Panc1 (cell line): ENCODE measurements around the gene QSOX1. TPM values are rescaled to one million over a fixed set of nuclear protein-coding genes. Genes with fewer than 3 reads are reported as not detected.

ENCODE experiments used
- ATAC-seq: fragments of 200-7000 bp; cut with Tn5 transposase; 2 replicates; pipeline ENCODE4 v1.9.1; 2020; ENCODE audit warnings: mild to moderate bottlenecking, moderate library complexity
- BruUV-seq: library from RNA; stranded (reverse); fragments of 400-500 nt; replicated peaks from 2 replicates; lab custom pipeline; 2021; lab: Mats Ljungman, UMichigan
- CTCF ChIA-PET: fragments of 300-600 bp; sonication (Branson Sonifier 250); formaldehyde crosslinking; loops from one replicate; lab custom pipeline; 2022; ENCODE audit warnings: antibody characterized with exemption; lab: Charles Lee
- POLR2A ChIA-PET: fragments of 300-600 bp; sonication (Branson Sonifier 250); formaldehyde crosslinking; loops from one replicate; lab custom pipeline; 2022; ENCODE audit warnings: antibody characterized with exemption; lab: Charles Lee
- DNase-seq: peaks from one replicate; pipeline ENCODE4 v3.0.0-alpha.2; 2010; ENCODE audit warnings: low read depth, low spot score
- H3K27ac ChIP-seq: 2 replicates; pipeline ENCODE4 v1.5.1; 2011; ENCODE audit warnings: mild to moderate bottlenecking, low read length, inconsistent platforms
- H3K27me3 ChIP-seq: fragments of 200-500 bp; sonication (Bioruptor generic); 2 replicates; pipeline ENCODE4 v1.6.0; 2014; ENCODE audit warnings: low read length, inconsistent platforms; ENCODE audit not compliant: control insufficient read depth, insufficient read depth
- H3K36me3 ChIP-seq: fragments of 200-500 bp; sonication (Bioruptor generic); 2 replicates; pipeline ENCODE4 v1.5.1; 2014; ENCODE audit warnings: inconsistent platforms, mild to moderate bottlenecking, low read length, moderate library complexity; ENCODE audit not compliant: control insufficient read depth, insufficient read depth
- H3K4me1 ChIP-seq: 2 replicates; pipeline ENCODE4 v1.5.1; 2011; ENCODE audit warnings: inconsistent platforms, mild to moderate bottlenecking, low read length, moderate library complexity; ENCODE audit not compliant: control insufficient read depth, insufficient read depth
- H3K4me3 ChIP-seq, 2 experiments: 2 replicates each; pipeline ENCODE4 v1.5.1; 2011 to 2012; ENCODE audit warnings: low read depth in 2 of 2, low read length in 2 of 2, mild to moderate bottlenecking in 2 of 2, inconsistent platforms in 1 of 2, moderate library complexity in 1 of 2
- H3K9me3 ChIP-seq: fragments of 200-500 bp; sonication (Bioruptor generic); 2 replicates; pipeline ENCODE4 v1.5.1; 2014; ENCODE audit warnings: low read depth, mild to moderate bottlenecking, inconsistent platforms, low read length, moderate library complexity; ENCODE audit not compliant: control insufficient read depth, insufficient read depth
- POLR2AphosphoS5 ChIP-seq: IDR thresholded peaks from 2 replicates; pipeline ENCODE4 v1.6.1; 2012; ENCODE audit warnings: mild to moderate bottlenecking, low read depth, low read length, moderate library complexity
- SIN3A ChIP-seq: IDR thresholded peaks from 2 replicates; pipeline ENCODE4 v1.6.1; 2012; ENCODE audit warnings: low read depth, mild to moderate bottlenecking, low read length, moderate library complexity, borderline replicate concordance; ENCODE audit not compliant: insufficient read depth
- TCF7L2 ChIP-seq: IDR thresholded peaks from 2 replicates; pipeline ENCODE4 v1.6.1; 2011; ENCODE audit warnings: mild to moderate bottlenecking, low read depth, low read length, inconsistent platforms
- in situ Hi-C: cut with HindIII; loops from 2 replicates; pipeline ENCODE4 v1.10.0; 2016; ENCODE audit warnings: low sequenced_read_pairs, low pct_unique_long_range_greater_than_20kb
- intact Hi-C: fragments of 100-400 bp; cut with micrococcal nuclease; formaldehyde crosslinking; loops from one replicate; pipeline ENCODE4 v1.10.0; 2022; ENCODE audit not compliant: unreplicated experiment
- total RNA-seq: library from RNA; stranded (reverse); gene quantifications from one replicate; pipeline ENCODE4 v1.2.1, GENCODE V29; 2021; ENCODE audit not compliant: unreplicated experiment
- TF ChIP-seq, protein P1 (sequence below), 2 experiments: IDR thresholded peaks; 2 replicates each; pipeline ENCODE4 v1.6.1; 2011 to 2012; ENCODE audit warnings: low read depth in 2 of 2, control low read depth in 1 of 2, low read length in 1 of 2, mild to moderate bottlenecking in 1 of 2, moderate library complexity in 1 of 2; ENCODE audit not compliant: insufficient read depth in 1 of 2
- TF ChIP-seq, protein P2 (sequence below): fragments of 450-650 bp; IDR thresholded peaks from 2 replicates; pipeline ENCODE4 v1.5.1; 2017; ENCODE audit warnings: mild to moderate bottlenecking

Gene QSOX1
- total RNA-seq, 1 experiment from 2014 or later, result 152 TPM

DNA sequence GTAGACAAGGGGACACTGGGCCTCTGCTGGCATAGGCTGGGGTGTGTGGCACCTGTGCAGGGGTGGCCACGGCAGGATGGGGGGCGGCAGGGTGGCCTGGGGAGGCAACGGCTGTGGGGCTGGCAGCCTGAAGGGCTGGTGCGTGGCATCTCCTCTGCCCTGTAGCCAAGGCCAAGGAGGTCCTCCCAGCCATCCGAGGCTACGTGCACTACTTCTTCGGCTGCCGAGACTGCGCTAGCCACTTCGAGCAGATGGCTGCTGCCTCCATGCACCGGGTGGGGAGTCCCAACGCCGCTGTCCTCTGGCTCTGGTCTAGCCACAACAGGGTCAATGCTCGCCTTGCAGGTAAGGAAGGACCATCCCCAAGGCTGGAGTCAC lies 39.4 kb downstream of the QSOX1 start:
- Histone ChIP-seq H3K27ac (no peak overlapping the region), H3K9me3 (no peaks in the 10 kb centered on the region), H3K27me3 (no peaks in the 10 kb centered on the region), H3K4me1 (no peaks in the 10 kb centered on the region), H3K4me3 (no peak overlapping the region), H3K36me3 (no peaks in the 10 kb centered on the region)
- BruUV-seq, result no TSS peak
- in situ Hi-C loops (no loop called here), intact Hi-C loops (no loop called here)
- ATAC-seq (no peak), DNase-seq (no peak)
- TF ChIP-seq, protein P1, sequence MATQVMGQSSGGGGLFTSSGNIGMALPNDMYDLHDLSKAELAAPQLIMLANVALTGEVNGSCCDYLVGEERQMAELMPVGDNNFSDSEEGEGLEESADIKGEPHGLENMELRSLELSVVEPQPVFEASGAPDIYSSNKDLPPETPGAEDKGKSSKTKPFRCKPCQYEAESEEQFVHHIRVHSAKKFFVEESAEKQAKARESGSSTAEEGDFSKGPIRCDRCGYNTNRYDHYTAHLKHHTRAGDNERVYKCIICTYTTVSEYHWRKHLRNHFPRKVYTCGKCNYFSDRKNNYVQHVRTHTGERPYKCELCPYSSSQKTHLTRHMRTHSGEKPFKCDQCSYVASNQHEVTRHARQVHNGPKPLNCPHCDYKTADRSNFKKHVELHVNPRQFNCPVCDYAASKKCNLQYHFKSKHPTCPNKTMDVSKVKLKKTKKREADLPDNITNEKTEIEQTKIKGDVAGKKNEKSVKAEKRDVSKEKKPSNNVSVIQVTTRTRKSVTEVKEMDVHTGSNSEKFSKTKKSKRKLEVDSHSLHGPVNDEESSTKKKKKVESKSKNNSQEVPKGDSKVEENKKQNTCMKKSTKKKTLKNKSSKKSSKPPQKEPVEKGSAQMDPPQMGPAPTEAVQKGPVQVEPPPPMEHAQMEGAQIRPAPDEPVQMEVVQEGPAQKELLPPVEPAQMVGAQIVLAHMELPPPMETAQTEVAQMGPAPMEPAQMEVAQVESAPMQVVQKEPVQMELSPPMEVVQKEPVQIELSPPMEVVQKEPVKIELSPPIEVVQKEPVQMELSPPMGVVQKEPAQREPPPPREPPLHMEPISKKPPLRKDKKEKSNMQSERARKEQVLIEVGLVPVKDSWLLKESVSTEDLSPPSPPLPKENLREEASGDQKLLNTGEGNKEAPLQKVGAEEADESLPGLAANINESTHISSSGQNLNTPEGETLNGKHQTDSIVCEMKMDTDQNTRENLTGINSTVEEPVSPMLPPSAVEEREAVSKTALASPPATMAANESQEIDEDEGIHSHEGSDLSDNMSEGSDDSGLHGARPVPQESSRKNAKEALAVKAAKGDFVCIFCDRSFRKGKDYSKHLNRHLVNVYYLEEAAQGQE (IDR thresholded peaks at IDR 0.05; ENCODE audit: insufficient read depth in 1 of 2, low read depth in 2 of 2, low read length in 1 of 2), result no peak
- TF ChIP-seq SIN3A (no peak), TCF7L2 (no peak), POLR2AphosphoS5 (no peak)
- TF ChIP-seq, protein P2, sequence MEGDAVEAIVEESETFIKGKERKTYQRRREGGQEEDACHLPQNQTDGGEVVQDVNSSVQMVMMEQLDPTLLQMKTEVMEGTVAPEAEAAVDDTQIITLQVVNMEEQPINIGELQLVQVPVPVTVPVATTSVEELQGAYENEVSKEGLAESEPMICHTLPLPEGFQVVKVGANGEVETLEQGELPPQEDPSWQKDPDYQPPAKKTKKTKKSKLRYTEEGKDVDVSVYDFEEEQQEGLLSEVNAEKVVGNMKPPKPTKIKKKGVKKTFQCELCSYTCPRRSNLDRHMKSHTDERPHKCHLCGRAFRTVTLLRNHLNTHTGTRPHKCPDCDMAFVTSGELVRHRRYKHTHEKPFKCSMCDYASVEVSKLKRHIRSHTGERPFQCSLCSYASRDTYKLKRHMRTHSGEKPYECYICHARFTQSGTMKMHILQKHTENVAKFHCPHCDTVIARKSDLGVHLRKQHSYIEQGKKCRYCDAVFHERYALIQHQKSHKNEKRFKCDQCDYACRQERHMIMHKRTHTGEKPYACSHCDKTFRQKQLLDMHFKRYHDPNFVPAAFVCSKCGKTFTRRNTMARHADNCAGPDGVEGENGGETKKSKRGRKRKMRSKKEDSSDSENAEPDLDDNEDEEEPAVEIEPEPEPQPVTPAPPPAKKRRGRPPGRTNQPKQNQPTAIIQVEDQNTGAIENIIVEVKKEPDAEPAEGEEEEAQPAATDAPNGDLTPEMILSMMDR, result no peak
- CTCF ChIA-PET, result no interaction called here
- POLR2A ChIA-PET, result no interaction called here

DNA sequence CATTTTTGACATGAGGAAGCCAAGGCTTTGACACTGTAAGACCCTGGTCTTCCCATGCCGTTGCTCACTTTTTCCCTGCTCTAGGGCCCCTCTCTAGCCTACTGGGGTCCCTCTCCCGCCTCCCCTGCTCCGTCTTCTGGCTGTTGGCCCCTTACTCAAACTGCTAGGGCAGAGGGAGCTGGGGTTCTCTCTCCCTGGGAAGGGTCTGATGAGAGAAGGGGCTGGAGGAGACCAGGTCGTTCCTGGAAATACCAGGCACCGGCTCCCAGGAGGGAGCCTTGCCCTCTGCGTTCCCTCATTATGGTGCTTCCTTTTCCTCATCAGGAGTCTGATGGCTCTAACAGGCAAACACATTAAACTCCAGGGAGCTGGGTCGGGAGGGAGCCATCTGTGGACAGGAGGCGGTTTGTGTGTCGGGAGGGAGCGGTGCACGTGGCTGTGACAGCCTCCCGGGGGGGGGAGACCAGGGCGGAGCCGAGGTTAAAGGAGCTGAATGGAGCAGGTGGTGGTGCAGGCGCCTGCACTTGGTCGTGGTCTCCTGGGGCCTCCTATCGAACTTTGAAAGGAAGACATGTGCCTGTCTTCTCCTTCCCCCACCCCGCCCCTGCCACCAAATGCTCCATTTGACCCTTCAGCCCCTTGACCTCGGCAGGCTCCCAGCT lies 40.0 kb downstream of the QSOX1 start:
- ATAC-seq, result no peak
- H3K27ac ChIP-seq, result no peak overlapping the region
- no peaks in the 10 kb centered on the region for H3K27me3 ChIP-seq
- H3K36me3 ChIP-seq, result no peaks in the 10 kb centered on the region
- H3K4me1 ChIP-seq, result no peaks in the 10 kb centered on the region
- no peak overlapping the region for H3K4me3 ChIP-seq
- DNase-seq, result no peak
- no peak for TF ChIP-seq TCF7L2
- TF ChIP-seq SIN3A, result no peak
- TF ChIP-seq, protein P2, result no peak
- TF ChIP-seq, protein P1 (IDR thresholded peaks at IDR 0.05; ENCODE audit: insufficient read depth in 1 of 2, low read depth in 2 of 2, low read length in 1 of 2), result no peak
- TF ChIP-seq POLR2AphosphoS5, result no peak
- no peaks in the 10 kb centered on the region for H3K9me3 ChIP-seq
- CTCF ChIA-PET, result no interaction called here
- in situ Hi-C loops (no loop called here), intact Hi-C loops (no loop called here)
- POLR2A ChIA-PET, result no interaction called here
- BruUV-seq, result no TSS peak
